ENCODE data around the gene DDX41.

The DDX41 gene

GRCh38 chr5:177470759-177471536 is 45.8 kb downstream of the DDX41 start:
- DNase-seq (ENCODE audit: low read depth in 1 of 2, low spot score in 1 of 2), result no peak
- TF ChIP-seq JUND (IDR thresholded peaks at IDR 0.05; ENCODE audit: low read depth), result no peak
- in situ Hi-C loops (cut with HindIII; ENCODE audit: low pct_unique_long_range_greater_than_20kb, low sequenced_read_pairs), result no loop called here

DNA sequence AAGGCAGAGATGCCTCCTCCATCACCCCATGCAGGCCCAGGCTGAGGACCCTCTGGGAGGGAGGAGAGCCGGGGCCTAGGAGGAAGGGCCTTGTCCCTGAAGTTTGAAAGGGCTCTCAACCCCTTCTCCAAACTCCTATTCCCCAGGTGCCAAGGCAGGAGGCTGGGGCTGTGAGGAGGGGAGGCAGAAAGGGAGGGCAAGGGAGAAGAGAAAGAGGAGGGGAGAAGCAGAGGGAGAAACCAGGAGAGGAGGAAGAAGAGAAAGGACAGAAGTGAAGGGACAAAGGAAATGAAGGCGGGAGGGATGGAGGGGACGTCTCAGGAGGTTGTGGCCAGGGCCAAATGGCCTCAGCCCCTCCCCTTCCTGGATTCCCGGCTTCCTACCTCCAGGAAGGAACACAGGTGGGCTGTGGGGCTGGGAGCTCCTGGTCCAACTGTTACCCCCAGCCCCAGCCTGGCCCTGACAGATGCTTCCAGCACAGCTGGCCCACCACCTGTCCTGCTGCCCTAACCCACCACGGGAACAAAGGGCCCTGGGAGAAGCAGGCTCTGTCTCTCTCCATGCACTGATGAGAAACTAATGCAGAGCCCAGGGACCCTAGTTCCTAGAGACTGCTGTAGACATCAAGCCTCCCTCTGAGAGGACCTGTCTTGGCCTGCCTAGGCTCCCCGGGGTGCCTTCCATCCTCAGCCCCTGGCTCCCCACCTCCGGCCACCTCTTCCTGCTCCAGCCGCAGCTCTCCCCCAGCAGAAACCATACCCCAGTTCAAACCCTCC is 46.8 kb downstream of the DDX41 start:
- no peak for DNase-seq (ENCODE audit: low read depth in 1 of 2, low spot score in 1 of 2)

GRCh38 chr5:177468685-177469628 is 47.8 kb downstream of the DDX41 start:
- DNase-seq (ENCODE audit: low read depth in 1 of 2, low spot score in 1 of 2), result peak in 1 of 2 experiments; percentile 53
- in situ Hi-C loops (cut with HindIII; ENCODE audit: low pct_unique_long_range_greater_than_20kb, low sequenced_read_pairs), result no loop called here

More for the DNA sequence above, 46.8 kb downstream of the DDX41 start:
- TF ChIP-seq JUND (IDR thresholded peaks at IDR 0.05; ENCODE audit: low read depth), result no peak
- in situ Hi-C loops (cut with HindIII; ENCODE audit: low pct_unique_long_range_greater_than_20kb, low sequenced_read_pairs), result no loop called here

DNA sequence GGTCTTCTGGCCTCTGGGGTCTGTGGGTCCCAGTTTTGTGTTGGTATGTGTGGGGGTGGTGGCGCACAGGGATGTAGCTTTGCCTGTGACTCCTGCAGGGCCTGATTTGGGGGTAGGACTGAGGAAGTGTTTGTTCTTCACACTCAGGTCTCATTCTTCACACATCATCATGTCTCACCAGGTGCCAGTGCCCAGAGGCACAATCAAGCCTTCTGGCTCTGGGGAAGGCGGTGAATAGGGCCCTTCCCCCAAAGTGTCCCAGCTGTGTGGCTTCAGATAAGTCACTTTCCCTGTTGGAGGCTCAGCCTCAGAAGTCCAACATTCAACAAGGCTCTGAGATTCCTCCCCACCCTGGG is 48.5 kb downstream of the DDX41 start:
- in situ Hi-C loops (cut with HindIII; ENCODE audit: low pct_unique_long_range_greater_than_20kb, low sequenced_read_pairs), result no loop called here
- DNase-seq (ENCODE audit: low read depth in 1 of 2, low spot score in 1 of 2), result no peak
- TF ChIP-seq JUND (IDR thresholded peaks at IDR 0.05; ENCODE audit: low read depth), result no peak

More at GRCh38 chr5:177468685-177469628, 47.8 kb downstream of the DDX41 start:
- TF ChIP-seq JUND (IDR thresholded peaks at IDR 0.05; ENCODE audit: low read depth), result no peak

DNA sequence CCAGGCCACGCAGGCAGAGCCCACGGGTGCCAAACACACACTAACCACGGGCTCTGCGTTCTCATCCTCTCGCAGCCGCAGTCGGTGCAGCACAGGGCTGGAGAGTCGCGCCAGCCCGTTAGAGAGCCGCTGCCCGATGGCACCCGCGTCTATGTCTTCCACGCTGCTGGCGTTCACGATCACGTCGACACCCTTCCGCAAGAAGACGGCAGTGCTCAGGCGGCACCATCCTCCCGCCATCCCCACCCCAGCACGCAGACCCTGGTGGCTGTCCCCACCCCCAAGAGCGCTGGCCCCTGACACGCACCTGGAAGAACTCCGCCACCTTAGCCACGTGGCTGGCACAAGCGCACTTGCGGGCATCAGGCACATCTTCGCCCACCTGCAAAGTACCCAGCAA is 49.3 kb downstream of the DDX41 start:
- in situ Hi-C loops (cut with HindIII; ENCODE audit: low pct_unique_long_range_greater_than_20kb, low sequenced_read_pairs), result no loop called here
- DNase-seq (ENCODE audit: low read depth in 1 of 2, low spot score in 1 of 2), result no peak
- no peak for TF ChIP-seq JUND (IDR thresholded peaks at IDR 0.05; ENCODE audit: low read depth)

- in situ Hi-C loops (cut with HindIII; ENCODE audit: low pct_unique_long_range_greater_than_20kb, low sequenced_read_pairs), result no loop called here
- no peak for TF ChIP-seq JUND (IDR thresholded peaks at IDR 0.05; ENCODE audit: low read depth)
- DNase-seq (ENCODE audit: low read depth in 1 of 2, low spot score in 1 of 2), result no peak
Observed at GRCh38 chr5:177466861-177467260, 49.9 kb downstream of the DDX41 start.

DNA sequence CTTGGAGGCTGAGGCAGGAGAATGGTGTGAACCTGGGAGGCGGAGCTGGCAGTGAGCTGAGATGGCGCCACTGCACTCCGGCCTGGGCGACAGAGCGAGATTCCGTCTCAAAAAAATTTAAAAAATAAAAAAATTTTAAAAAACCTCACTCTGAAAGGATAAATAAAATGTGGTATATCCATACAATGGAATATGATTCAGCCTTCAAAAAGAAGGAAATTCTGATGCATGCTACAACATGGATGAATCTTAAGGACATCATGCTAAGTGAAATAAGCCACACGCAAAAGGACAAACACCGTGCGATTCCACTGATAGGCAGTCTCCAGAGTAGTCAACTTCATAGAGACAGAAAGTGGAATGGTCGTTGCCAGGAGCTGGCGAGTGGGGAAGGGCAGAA is 51.7 kb downstream of the DDX41 start:
- no peak for TF ChIP-seq JUND (IDR thresholded peaks at IDR 0.05; ENCODE audit: low read depth)
- DNase-seq (ENCODE audit: low read depth in 1 of 2, low spot score in 1 of 2), result no peak

DNA sequence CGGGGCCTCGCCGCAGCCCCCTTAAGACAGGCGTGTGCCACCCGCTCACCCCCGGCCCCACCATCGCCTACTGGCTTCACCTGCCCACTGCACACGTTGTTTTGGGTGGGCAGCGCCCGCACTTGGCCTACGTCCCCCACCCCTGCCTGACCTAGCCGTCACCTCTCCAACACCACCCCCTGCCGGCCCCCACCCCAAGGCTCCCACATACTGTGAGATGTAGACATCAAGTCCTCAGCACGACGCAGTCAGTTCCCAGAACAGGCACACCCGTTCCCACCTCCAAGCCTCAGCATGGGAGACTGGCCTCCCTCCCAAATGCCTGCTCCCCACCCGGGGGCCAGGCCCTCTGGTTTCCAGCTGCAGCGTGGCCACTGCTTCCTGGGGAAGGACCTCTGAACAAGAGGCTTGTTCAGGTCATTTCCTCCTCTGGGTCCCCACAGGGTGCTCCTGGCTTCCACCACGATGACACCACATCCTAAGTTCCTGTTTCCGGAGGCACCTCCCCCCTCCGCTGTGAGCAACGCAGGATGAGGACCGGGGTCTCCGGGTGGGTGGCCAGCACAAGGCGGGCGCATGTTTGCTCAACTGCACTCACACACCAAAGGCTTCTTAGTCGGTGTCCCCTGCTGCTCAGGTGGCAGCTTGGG is 54.6 kb downstream of the DDX41 start:
- TF ChIP-seq JUND (IDR thresholded peaks at IDR 0.05; ENCODE audit: low read depth), result no peak
- in situ Hi-C loops (cut with HindIII; ENCODE audit: low pct_unique_long_range_greater_than_20kb, low sequenced_read_pairs), result no loop called here
- no peak for DNase-seq (ENCODE audit: low read depth in 1 of 2, low spot score in 1 of 2)

More for the DNA sequence above, 51.7 kb downstream of the DDX41 start:
- in situ Hi-C loops (cut with HindIII; ENCODE audit: low pct_unique_long_range_greater_than_20kb, low sequenced_read_pairs), result no loop called here

Data from T47D (cell line).